Peyer's patch (tissue), 4 donors: ENCODE measurements around the gene SQSTM1.

Experiments used
- POLR2A ChIP-seq, 2 donors: fragments of 450-650 bp; IDR thresholded peaks; one replicate each; pipeline ENCODE4 v1.5.1; 2017; ENCODE audit warnings: antibody characterized with exemption in 2 of 2, mild to moderate bottlenecking in 2 of 2, moderate library complexity in 2 of 2
- TF ChIP-seq, protein P1 (sequence below), 6 experiments: fragments of 450-650 bp in 4 of 6; fragments of 200-600 bp in 2 of 6; sonication (generic) in 1 of 6; IDR thresholded peaks; one replicate each; pipeline ENCODE4 v1.5.1; 2017 to 2019; ENCODE audit warnings: antibody characterized with exemption in 6 of 6, mild to moderate bottlenecking in 3 of 6, moderate library complexity in 1 of 6

DNA sequence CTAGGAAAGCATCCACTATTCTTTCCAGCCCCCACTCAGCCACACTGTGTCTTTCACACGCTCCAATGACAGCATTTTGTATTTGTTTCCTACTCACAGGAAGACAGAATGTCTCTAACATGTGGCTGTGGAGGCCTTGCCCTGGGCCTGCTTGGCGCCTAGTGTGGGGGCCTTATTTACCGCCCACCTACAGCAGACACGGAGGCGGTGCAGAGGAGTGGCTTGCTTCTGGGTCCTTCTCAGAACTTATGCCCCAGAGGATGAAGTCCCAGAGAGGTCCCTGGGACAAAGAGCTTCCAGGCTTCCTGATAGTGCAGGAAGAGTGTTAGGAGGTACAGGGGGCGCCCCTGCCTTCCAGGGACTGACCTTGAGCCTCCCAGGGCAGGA, 46.4 kb downstream of the SQSTM1 start:
- TF ChIP-seq, protein P1, sequence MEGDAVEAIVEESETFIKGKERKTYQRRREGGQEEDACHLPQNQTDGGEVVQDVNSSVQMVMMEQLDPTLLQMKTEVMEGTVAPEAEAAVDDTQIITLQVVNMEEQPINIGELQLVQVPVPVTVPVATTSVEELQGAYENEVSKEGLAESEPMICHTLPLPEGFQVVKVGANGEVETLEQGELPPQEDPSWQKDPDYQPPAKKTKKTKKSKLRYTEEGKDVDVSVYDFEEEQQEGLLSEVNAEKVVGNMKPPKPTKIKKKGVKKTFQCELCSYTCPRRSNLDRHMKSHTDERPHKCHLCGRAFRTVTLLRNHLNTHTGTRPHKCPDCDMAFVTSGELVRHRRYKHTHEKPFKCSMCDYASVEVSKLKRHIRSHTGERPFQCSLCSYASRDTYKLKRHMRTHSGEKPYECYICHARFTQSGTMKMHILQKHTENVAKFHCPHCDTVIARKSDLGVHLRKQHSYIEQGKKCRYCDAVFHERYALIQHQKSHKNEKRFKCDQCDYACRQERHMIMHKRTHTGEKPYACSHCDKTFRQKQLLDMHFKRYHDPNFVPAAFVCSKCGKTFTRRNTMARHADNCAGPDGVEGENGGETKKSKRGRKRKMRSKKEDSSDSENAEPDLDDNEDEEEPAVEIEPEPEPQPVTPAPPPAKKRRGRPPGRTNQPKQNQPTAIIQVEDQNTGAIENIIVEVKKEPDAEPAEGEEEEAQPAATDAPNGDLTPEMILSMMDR (IDR thresholded peaks at IDR 0.05), result no peak
- no peak for TF ChIP-seq POLR2A (IDR thresholded peaks at IDR 0.05)
